HepG2 (cell line): ENCODE results near the gene RAB34. TPM values are rescaled to one million over a fixed set of nuclear protein-coding genes. Genes with fewer than 3 reads are reported as not detected.
A peak's percentile ranks its signal among the peaks of the same experiment; 100 is the strongest.

Experiments
- AGO2 ChIP-seq: fragments of 200-400 bp; formaldehyde crosslinking; optimal IDR thresholded peaks from 2 replicates; pipeline ENCODE3; 2017; ENCODE audit warnings: mild to moderate bottlenecking, low read depth, low read length, moderate library complexity
- AKAP8 ChIP-seq: sonication (generic); formaldehyde crosslinking; IDR thresholded peaks from 2 replicates; pipeline ENCODE4 v1.5.1; 2020; ENCODE audit warnings: mild to moderate bottlenecking, missing genetic modification reagents
- ASH2L ChIP-seq: fragments of 300-600, 200-600 bp; sonication (generic); IDR thresholded peaks from 2 replicates; pipeline ENCODE4 v1.7.0; 2017; ENCODE audit warnings: low read depth, mild to moderate bottlenecking, moderate library complexity, mixed read lengths, low read length; ENCODE audit not compliant: insufficient read length
- DMAP1 ChIP-seq: IDR thresholded peaks from 2 replicates; pipeline ENCODE4 v1.6.1; 2016
- ISX ChIP-seq: sonication (generic); formaldehyde crosslinking; conservative IDR thresholded peaks from 2 replicates; pipeline ENCODE4 v1.5.0; 2020; ENCODE audit warnings: missing genetic modification reagents
- KMT2A ChIP-seq: sonication (generic); formaldehyde crosslinking; IDR thresholded peaks from 2 replicates; pipeline ENCODE4 v1.4.0; 2020; ENCODE audit warnings: missing genetic modification reagents
- KMT2B ChIP-seq: IDR thresholded peaks from 2 replicates; pipeline ENCODE4 v1.6.1; 2016; ENCODE audit warnings: missing genetic modification reagents, missing compliant biosample characterization
- MYNN ChIP-seq: sonication (generic); formaldehyde crosslinking; IDR thresholded peaks from 2 replicates; pipeline ENCODE4 v1.4.0; 2020; ENCODE audit warnings: mild to moderate bottlenecking, low read depth, missing genetic modification reagents
- NRL ChIP-seq: sonication (generic); formaldehyde crosslinking; IDR thresholded peaks from 2 replicates; pipeline ENCODE4 v1.5.0; 2020; ENCODE audit warnings: missing genetic modification reagents, mild to moderate bottlenecking, moderate library complexity, borderline replicate concordance
- PAX8 ChIP-seq: sonication (generic); formaldehyde crosslinking; IDR thresholded peaks from 2 replicates; pipeline ENCODE4 v1.8.0; 2022; ENCODE audit warnings: mild to moderate bottlenecking, missing genetic modification reagents, borderline replicate concordance
- RBM22 ChIP-seq: fragments of 200-400 bp; formaldehyde crosslinking; optimal IDR thresholded peaks from 2 replicates; pipeline ENCODE3; 2017; ENCODE audit warnings: mild to moderate bottlenecking, low read length, moderate library complexity
- ZNF557 ChIP-seq: sonication (generic); formaldehyde crosslinking; IDR thresholded peaks from 2 replicates; pipeline ENCODE4 v1.4.0; 2020; ENCODE audit warnings: missing genetic modification reagents
- ZNF678 ChIP-seq: sonication (generic); formaldehyde crosslinking; IDR thresholded peaks from 2 replicates; pipeline ENCODE4 v1.4.0; 2020; ENCODE audit warnings: mild to moderate bottlenecking, missing genetic modification reagents
- ZNF7 ChIP-seq: IDR thresholded peaks from 2 replicates; pipeline ENCODE4 v1.6.1; 2016; ENCODE audit warnings: missing biosample characterization, missing genetic modification reagents
- polyA plus RNA-seq, 8 experiments: library from polyadenylated mRNA; depleted of rRNA in 3 of 8; stranded (reverse) in 7 of 8; unstranded in 1 of 8; fragments of >200 nt; fragmentation: Illumina TruSeq in 4 of 8; extraction: Trizol in 4 of 8; gene quantifications; 2 replicates each; pipeline versions ENCODE4 v1.2.1 to v1.2.3, GENCODE V29; 2011 to 2016; ENCODE audit warnings: low read depth in 4 of 8, missing spikeins in 1 of 8, mixed read lengths in 1 of 8; ENCODE audit not compliant: insufficient read depth in 1 of 8
- total RNA-seq, 5 experiments: library from RNA; depleted of rRNA; stranded (reverse); fragments of >200 nt; fragmentation: Illumina TruSeq; extraction: Trizol; gene quantifications; 2 replicates each; pipeline ENCODE4 v1.2.3, GENCODE V29; 2016; ENCODE audit warnings: low read depth in 1 of 5
- TF ChIP-seq, protein P1 (sequence below): sonication (generic); formaldehyde crosslinking; IDR thresholded peaks from 2 replicates; pipeline ENCODE4 v1.4.0; 2020; ENCODE audit warnings: mild to moderate bottlenecking, missing genetic modification reagents
- TF ChIP-seq, protein P2 (sequence below): sonication (generic); formaldehyde crosslinking; IDR thresholded peaks from 2 replicates; pipeline ENCODE4 v1.5.0; 2020; ENCODE audit warnings: mild to moderate bottlenecking, missing genetic modification reagents, borderline replicate concordance
- TF ChIP-seq, protein P3 (sequence below), 2 experiments: sonication (generic) in 1 of 2; formaldehyde crosslinking in 1 of 2; IDR thresholded peaks; 2 replicates each; pipeline versions ENCODE4 v1.4.0 to v1.6.1; 2018 to 2020; ENCODE audit warnings: missing genetic modification reagents in 2 of 2, borderline replicate concordance in 1 of 2, low read depth in 1 of 2, mild to moderate bottlenecking in 1 of 2, missing biosample characterization in 1 of 2
- TF ChIP-seq, protein P4 (sequence below): IDR thresholded peaks from 2 replicates; pipeline ENCODE4 v1.6.1; 2016; ENCODE audit warnings: control low read depth

Gene RAB34
- total and polyA plus RNA-seq, 2 of the 13 experiments (the other 11 are each of a cell fraction or from before 2014, with no cell fraction given): 0.49 TPM; not detected in 1

DNA sequence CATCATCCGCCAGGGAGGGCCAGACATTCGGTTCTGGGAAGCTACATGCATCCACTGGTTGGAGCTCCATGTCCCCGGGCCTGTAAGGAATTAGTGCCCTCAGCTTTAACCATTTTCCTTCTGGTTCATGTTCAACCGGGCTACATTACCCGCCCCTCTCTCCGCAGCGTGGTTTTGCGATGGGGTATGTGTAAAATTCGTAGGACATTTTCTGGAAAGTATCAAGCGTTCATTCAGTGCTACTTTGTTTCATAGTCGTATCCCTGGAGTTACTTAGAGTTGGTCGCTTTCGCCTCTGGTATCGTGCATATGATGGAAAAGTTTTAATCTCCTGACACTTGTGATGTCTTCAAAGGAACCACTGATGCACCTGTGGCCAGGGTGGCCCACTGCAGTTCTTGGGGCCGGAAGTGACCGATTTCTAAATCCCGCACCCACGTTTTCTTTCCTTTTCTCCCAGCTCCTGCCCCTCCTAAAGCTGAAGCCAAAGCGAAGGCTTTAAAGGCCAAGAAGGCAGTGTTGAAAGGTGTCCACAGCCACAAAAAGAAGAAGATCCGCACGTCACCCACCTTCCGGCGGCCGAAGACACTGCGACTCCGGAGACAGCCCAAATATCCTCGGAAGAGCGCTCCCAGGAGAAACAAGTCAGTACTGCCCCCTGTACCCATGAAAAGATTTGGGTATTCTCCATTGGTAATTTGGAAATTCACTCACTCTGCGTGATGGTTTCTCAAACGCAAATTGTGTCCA lies 2.8 kb upstream of the RAB34 start (continued):
- TF ChIP-seq MYNN: 0 out of 2 replicates have a peak, but pooled peaks have one; percentile 18
- TF ChIP-seq ISX: no peak
- peak; percentile 22; the same call in 1 of the 2 replicates for TF ChIP-seq KMT2A (CRISPR knock-in tag)
- TF ChIP-seq, protein P1, sequence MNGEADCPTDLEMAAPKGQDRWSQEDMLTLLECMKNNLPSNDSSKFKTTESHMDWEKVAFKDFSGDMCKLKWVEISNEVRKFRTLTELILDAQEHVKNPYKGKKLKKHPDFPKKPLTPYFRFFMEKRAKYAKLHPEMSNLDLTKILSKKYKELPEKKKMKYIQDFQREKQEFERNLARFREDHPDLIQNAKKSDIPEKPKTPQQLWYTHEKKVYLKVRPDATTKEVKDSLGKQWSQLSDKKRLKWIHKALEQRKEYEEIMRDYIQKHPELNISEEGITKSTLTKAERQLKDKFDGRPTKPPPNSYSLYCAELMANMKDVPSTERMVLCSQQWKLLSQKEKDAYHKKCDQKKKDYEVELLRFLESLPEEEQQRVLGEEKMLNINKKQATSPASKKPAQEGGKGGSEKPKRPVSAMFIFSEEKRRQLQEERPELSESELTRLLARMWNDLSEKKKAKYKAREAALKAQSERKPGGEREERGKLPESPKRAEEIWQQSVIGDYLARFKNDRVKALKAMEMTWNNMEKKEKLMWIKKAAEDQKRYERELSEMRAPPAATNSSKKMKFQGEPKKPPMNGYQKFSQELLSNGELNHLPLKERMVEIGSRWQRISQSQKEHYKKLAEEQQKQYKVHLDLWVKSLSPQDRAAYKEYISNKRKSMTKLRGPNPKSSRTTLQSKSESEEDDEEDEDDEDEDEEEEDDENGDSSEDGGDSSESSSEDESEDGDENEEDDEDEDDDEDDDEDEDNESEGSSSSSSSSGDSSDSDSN (CRISPR knock-in tag): peak; percentile 23; the same call in 1 of the 2 replicates
- TF ChIP-seq ZNF678 (CRISPR knock-in tag): no peak
- no peak for TF ChIP-seq PAX8
- TF ChIP-seq, protein P2, sequence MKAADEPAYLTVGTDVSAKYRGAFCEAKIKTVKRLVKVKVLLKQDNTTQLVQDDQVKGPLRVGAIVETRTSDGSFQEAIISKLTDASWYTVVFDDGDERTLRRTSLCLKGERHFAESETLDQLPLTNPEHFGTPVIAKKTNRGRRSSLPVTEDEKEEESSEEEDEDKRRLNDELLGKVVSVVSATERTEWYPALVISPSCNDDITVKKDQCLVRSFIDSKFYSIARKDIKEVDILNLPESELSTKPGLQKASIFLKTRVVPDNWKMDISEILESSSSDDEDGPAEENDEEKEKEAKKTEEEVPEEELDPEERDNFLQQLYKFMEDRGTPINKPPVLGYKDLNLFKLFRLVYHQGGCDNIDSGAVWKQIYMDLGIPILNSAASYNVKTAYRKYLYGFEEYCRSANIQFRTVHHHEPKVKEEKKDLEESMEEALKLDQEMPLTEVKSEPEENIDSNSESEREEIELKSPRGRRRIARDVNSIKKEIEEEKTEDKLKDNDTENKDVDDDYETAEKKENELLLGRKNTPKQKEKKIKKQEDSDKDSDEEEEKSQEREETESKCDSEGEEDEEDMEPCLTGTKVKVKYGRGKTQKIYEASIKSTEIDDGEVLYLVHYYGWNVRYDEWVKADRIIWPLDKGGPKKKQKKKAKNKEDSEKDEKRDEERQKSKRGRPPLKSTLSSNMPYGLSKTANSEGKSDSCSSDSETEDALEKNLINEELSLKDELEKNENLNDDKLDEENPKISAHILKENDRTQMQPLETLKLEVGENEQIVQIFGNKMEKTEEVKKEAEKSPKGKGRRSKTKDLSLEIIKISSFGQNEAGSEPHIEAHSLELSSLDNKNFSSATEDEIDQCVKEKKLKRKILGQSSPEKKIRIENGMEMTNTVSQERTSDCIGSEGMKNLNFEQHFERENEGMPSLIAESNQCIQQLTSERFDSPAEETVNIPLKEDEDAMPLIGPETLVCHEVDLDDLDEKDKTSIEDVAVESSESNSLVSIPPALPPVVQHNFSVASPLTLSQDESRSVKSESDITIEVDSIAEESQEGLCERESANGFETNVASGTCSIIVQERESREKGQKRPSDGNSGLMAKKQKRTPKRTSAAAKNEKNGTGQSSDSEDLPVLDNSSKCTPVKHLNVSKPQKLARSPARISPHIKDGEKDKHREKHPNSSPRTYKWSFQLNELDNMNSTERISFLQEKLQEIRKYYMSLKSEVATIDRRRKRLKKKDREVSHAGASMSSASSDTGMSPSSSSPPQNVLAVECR: 0 out of 2 replicates have a peak, but pooled peaks have one; percentile 7
- TF ChIP-seq, protein P3, sequence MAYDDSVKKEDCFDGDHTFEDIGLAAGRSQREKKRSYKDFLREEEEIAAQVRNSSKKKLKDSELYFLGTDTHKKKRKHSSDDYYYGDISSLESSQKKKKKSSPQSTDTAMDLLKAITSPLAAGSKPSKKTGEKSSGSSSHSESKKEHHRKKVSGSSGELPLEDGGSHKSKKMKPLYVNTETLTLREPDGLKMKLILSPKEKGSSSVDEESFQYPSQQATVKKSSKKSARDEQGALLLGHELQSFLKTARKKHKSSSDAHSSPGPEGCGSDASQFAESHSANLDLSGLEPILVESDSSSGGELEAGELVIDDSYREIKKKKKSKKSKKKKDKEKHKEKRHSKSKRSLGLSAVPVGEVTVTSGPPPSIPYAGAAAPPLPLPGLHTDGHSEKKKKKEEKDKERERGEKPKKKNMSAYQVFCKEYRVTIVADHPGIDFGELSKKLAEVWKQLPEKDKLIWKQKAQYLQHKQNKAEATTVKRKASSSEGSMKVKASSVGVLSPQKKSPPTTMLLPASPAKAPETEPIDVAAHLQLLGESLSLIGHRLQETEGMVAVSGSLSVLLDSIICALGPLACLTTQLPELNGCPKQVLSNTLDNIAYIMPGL (CRISPR knock-in tag; IDR thresholded peaks at IDR 0.05; ENCODE audit: borderline replicate concordance in 1 of 2, low read depth in 1 of 2): peak; percentile 8 to 35; a peak in 1 of 4 replicates
- TF ChIP-seq DMAP1 (CRISPR knock-in tag): peak; percentile 6
- TF ChIP-seq RBM22: peak; percentile 10
- peak; percentile 67 for TF ChIP-seq AGO2
- TF ChIP-seq, protein P4, sequence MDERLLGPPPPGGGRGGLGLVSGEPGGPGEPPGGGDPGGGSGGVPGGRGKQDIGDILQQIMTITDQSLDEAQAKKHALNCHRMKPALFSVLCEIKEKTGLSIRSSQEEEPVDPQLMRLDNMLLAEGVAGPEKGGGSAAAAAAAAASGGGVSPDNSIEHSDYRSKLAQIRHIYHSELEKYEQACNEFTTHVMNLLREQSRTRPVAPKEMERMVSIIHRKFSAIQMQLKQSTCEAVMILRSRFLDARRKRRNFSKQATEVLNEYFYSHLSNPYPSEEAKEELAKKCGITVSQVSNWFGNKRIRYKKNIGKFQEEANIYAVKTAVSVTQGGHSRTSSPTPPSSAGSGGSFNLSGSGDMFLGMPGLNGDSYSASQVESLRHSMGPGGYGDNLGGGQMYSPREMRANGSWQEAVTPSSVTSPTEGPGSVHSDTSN: no peak
- 0 out of 2 replicates have a peak, but pooled peaks have one; percentile 0 for TF ChIP-seq AKAP8 (CRISPR knock-in tag)
- TF ChIP-seq ZNF7: no peak
- no peak; the same call in 1 of the 2 replicates for TF ChIP-seq KMT2B
- 0 out of 2 replicates have a peak, but pooled peaks have one; percentile 4 for TF ChIP-seq NRL (CRISPR knock-in tag)
- TF ChIP-seq ZNF557 (CRISPR knock-in tag): no peak
- TF ChIP-seq ASH2L: peak; percentile 5
